Omental fat pad (tissue), 4 donors: Measurements from ENCODE around the gene NEK6. TPM values are rescaled to one million over a fixed set of nuclear protein-coding genes. Genes with fewer than 3 reads are reported as not detected.

Experiments
- ATAC-seq: fragments of 150-250 bp; one replicate; pipeline ENCODE4 v1.9.1; 2016; ENCODE audit warnings: mild to moderate bottlenecking, moderate library complexity; ENCODE audit not compliant: low FRiP score
- DNase-seq: peaks from one replicate; pipeline ENCODE4 v3.0.0-alpha.2; 2019; ENCODE audit warnings: low spot score
- CTCF ChIP-seq, 3 donors: fragments of 450-650 bp; IDR thresholded peaks; one replicate each; pipeline ENCODE4 v1.5.1; 2016 to 2017; ENCODE audit warnings: antibody characterized with exemption in 3 of 3, mild to moderate bottlenecking in 3 of 3, moderate library complexity in 2 of 3
- total RNA-seq, 4 donors: library from RNA; depleted of rRNA; stranded (reverse); fragments of >200 nt; gene quantifications; one replicate each; pipeline ENCODE4 v1.1.0, GENCODE V29; 2016

Gene NEK6
- total RNA-seq, 4 donors from 2014 or later, result 11.8 to 52.1 (median 29.0) TPM

- DNase-seq, result no peak
- no peak for TF ChIP-seq CTCF (IDR thresholded peaks at IDR 0.05)
- ATAC-seq, result no peak
Observed at GRCh38 chr9:124262649-124262972, 4.9 kb downstream of the NEK6 start.

GRCh38 chr9:124263213-124263612 lies 5.5 kb downstream of the NEK6 start:
- DNase-seq (no peak), ATAC-seq (no peak)
- TF ChIP-seq CTCF (IDR thresholded peaks at IDR 0.05), result no peak

- no peak for ATAC-seq
- no peak for DNase-seq
- no peak for TF ChIP-seq CTCF (IDR thresholded peaks at IDR 0.05)
Observed at GRCh38 chr9:124263800-124264426, 6.2 kb downstream of the NEK6 start.

GRCh38 chr9:124264823-124265233 lies 7.1 kb downstream of the NEK6 start:
- no peak for ATAC-seq

GRCh38 chr9:124265551-124265950 lies 7.8 kb downstream of the NEK6 start:
- no peak for TF ChIP-seq CTCF (IDR thresholded peaks at IDR 0.05)
- DNase-seq (no peak), ATAC-seq (no peak)

More at GRCh38 chr9:124264823-124265233, 7.1 kb downstream of the NEK6 start:
- no peak for DNase-seq
- no peak for TF ChIP-seq CTCF (IDR thresholded peaks at IDR 0.05)

- ATAC-seq, result no peak
- DNase-seq, result no peak
- TF ChIP-seq CTCF (IDR thresholded peaks at IDR 0.05), result no peak
Observed at GRCh38 chr9:124266139-124266825, 8.5 kb downstream of the NEK6 start.

GRCh38 chr9:124266826-124267201 lies 9.1 kb downstream of the NEK6 start:
- TF ChIP-seq CTCF (IDR thresholded peaks at IDR 0.05), result no peak

More at GRCh38 chr9:124266826-124267201, 9.1 kb downstream of the NEK6 start:
- DNase-seq (no peak), ATAC-seq (no peak)
